Measurements from ENCODE around the gene ZNF552.
"Not testable (repeated sequence)": the region's sequence is repeated elsewhere in the genome, so short reads cannot be mapped to it uniquely, and the experiment has no call there.

DNA sequence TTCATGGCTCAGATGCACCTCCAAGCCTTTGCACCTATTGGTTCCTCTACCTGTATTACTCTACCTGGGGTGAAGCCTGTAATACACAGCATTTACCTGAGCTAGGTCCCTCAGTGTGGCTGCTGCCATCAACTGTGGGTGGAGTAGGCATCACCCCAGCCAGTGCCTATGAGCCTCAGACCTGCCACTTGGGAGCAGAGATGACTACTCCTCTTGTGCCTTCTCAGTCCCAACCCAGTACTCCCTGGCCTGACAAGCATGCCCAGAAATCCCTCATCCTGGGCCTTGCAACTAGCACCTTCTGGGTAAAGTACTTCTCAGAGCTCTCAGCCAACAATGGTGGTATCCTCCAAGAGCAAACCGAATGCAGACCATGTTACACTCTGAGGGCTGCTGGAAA is 18.1 kb downstream of the ZNF552 start:
- TF ChIP-seq POLR2A (IDR thresholded peaks at IDR 0.05; ENCODE audit: low read length); GATA1 (IDR thresholded peaks at IDR 0.05; ENCODE audit: low read depth, low read length): not testable (repeated sequence)
